ENCODE data around the gene POLR2J3.
"Not testable (repeated sequence)": the region's sequence is repeated elsewhere in the genome, so short reads cannot be mapped to it uniquely, and the experiment has no call there.

Gene POLR2J3

GRCh38 chr7:102572261-102573239 lies at the start of gene POLR2J3:
POLR2J3 (minus strand) TSS chr7:102572583; CDS start chr7:102572521, 62 bp downstream.
- peak; percentile 95 for DNase-seq (ENCODE audit: low read depth)

DNA sequence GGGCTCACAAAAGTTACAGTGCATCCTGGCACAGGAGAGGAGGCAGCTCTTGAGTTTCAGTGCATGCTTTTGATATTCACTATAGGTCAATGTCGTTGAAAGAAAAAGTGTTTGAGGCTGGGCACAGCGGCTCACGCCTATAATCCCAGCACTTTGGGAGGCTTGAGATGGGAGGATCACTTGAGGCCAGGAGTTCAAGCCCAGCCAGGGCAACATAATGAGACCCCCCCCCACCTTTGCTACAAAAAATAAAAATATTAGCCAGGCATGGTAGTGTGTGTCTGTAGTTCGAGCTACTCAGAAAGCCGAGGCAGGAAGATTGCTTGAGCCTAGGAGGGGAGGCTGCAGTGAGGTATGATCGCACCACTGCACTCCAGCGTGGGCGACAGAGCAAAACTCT lies 45.7 kb upstream of the POLR2J3 start:
- not testable (repeated sequence) for DNase-seq (ENCODE audit: low read depth)

- DNase-seq (ENCODE audit: low read depth) = not testable (repeated sequence)
Measured at GRCh38 chr7:102616507-102617125, 44.2 kb upstream of the POLR2J3 start, which contains the start of gene RASA4. RASA4 (minus strand) TSS chr7:102616756; CDS start chr7:102616689, 67 bp downstream.

DNA sequence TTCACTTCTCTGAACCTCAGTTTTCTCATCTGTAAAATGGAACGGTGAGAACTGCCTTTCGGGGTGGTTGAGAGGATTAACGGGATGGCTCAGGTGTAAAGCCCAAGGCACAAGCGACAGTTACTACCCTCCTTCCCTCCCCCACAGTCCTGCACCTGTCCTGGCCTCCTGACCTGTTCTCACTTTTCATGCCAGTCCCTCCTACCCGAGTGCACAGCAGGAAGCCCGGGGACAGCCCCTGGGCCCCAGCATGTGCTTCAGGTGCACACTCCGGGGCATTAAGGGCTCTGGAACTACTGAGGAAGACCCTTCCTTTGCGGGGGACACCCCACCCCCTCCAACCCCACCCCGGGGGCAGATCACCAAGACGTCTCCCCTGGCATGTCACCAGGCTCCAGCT lies 43.5 kb upstream of the POLR2J3 start:
- DNase-seq (ENCODE audit: low read depth) = not testable (repeated sequence)

DNA sequence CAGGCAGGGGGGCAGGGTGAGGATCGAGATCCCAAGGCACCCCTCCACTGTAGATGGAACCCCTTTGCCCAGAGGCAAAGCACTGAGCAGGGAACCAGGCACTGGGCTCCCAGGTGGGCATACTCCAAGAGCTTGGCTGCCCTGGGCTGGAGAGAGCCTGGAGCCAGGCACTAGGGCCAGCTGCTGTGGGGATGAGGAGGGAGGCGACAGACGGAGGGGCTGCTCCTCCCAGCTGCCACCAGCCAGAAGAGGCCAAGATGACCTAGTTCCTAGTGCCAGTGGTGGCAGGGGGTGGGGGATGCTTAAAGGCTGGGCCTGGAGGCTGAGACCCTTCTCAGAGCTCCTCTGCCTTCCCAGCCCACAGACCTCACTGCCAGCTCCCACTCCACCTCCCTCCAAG lies 42.5 kb upstream of the POLR2J3 start:
- not testable (repeated sequence) for DNase-seq (ENCODE audit: low read depth)

DNA sequence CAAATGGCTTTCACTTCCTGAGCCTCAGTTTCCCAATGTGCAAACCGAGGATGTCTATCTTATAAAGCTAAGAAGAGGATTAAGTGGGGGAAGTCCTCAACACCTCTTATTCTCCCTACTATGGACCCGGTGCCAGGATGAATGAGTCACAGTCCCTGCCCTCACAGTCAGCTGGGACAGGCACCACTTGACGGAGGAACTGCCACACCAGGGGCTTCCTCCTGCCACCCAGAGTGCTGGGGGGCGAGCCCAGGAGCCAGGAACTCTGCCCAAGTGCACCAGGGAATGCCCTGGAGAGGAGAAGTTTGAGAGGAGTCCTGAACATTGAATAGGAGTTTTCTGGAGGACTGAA lies 41.9 kb upstream of the POLR2J3 start:
- DNase-seq (ENCODE audit: low read depth) = not testable (repeated sequence)

DNA sequence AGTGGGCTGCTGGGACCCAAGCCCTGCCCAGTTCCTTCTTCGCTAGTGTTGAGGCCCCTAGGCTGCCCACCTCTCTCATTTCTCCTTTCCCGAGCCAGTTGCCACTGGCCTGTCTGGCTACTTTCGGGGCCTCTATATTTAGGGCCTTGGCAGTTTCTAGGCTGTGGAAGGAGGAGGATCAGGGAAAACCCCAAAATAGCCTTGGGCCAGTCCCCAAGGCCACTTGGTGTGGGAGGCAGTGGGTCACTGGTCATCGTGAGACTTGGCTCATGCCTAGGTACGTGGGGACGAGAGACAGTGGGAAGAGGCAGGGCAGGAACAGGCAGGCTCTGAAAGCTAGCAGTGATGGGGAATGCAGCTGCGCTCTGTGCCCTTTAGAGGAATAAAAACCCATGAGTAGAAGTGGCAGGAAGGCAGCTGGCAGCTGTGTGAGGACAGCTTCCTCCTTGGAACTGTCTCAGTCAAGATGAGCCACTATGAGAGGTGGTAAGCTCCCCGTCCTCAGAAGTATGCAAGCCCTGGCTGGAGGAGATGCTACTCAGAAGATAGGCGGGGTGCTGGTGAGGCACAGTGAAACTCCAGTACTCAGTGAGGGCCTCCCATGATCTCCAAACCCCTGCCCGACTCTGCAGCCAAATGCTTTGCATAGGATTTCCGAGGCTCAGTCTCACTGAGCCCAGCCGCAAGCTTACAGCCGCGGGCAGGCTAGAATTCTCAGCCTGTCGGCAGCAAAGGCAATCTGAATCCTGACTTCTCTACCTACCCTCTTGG lies 41.4 kb upstream of the POLR2J3 start:
- not testable (repeated sequence) for DNase-seq (ENCODE audit: low read depth)

- not testable (repeated sequence) for DNase-seq (ENCODE audit: low read depth)
Measured at GRCh38 chr7:102611675-102612325, 39.4 kb upstream of the POLR2J3 start.

- DNase-seq (ENCODE audit: low read depth) = not testable (repeated sequence)
Measured at GRCh38 chr7:102611013-102611674, 38.8 kb upstream of the POLR2J3 start.

GRCh38 chr7:102610441-102610840 lies 38.1 kb upstream of the POLR2J3 start:
- not testable (repeated sequence) for DNase-seq (ENCODE audit: low read depth)

GRCh38 chr7:102609734-102610133 lies 37.4 kb upstream of the POLR2J3 start:
- DNase-seq (ENCODE audit: low read depth) = not testable (repeated sequence)

GRCh38 chr7:102606848-102607247 lies 34.5 kb upstream of the POLR2J3 start:
- not testable (repeated sequence) for DNase-seq (ENCODE audit: low read depth)

- DNase-seq (ENCODE audit: low read depth) = not testable (repeated sequence)
Measured at GRCh38 chr7:102604431-102605145, 32.2 kb upstream of the POLR2J3 start.

- not testable (repeated sequence) for DNase-seq (ENCODE audit: low read depth)
Measured at GRCh38 chr7:102602317-102602716, 29.9 kb upstream of the POLR2J3 start.

GRCh38 chr7:102599699-102600098 lies 27.3 kb upstream of the POLR2J3 start:
- not testable (repeated sequence) for DNase-seq (ENCODE audit: low read depth)

DNA sequence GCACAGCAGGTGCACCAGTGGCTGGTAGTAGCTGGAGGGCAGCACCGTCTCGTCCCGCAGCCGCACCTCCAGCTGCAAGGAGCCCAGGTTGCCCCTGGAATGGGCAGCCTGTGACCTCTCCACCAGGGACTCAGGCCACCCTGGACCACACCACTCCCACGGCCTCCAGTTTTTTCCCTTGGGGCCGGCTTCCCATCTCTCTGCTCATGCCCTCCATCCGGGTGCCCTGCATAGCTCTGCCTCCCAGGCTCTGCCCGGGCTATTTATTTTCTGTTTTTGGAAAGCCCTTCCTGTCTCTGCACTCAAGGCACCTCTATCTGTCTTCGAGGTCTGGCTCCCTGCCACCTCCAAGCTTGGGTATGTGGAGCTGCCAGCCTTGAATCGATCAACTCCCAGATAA lies 23.7 kb upstream of the POLR2J3 start:
- not testable (repeated sequence) for DNase-seq (ENCODE audit: low read depth)

- DNase-seq (ENCODE audit: low read depth) = not testable (repeated sequence)
Measured at GRCh38 chr7:102593637-102594334, 21.4 kb upstream of the POLR2J3 start.

DNA sequence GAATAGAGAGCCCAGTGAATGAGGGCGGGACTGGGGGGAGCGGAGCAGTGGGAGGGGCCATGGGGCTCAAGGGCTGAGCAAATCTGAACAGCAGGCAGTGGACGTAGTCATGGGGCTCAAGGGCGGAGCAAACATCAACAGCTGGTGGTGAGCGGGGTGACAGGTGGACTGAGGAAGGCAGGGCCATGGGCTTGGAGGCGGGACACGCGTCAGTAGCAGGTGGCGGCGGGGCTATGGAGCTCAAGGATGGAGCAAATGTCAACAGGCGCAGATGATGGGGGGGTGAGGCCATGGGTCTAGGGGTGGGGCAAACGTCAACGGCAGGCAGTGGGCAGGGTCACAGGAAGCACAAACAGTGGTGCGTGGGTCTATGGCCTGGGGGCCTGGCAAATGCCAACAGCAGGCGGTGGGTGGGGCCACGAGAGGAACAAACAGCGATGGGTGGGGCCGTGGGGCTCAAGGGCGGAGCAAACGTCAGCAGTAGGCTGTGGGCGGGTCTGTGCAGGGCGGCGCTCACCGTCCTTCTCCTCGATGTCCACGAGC lies 20.2 kb upstream of the POLR2J3 start:
- not testable (repeated sequence) for DNase-seq (ENCODE audit: low read depth)

DNA sequence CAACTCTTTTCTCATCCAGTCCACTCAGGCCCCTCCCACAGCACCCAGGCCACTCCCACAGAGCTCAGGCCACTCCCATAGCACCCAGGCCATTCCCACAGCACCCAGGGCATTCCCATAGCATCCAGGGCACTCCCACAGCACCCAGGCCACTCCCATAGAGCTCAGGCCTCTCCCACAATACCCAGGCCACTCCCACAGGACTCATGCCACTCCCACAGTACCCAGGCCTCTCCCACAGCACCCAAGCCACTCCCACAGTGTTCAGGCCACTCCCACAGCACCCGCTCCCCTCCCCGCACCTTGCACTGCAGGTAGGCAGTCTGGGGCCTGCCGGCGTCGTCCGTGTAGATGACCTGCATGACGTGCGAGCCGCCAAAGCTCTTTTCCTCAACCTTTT lies 17.5 kb upstream of the POLR2J3 start:
- DNase-seq (ENCODE audit: low read depth) = not testable (repeated sequence)

All from activated gamma-delta T cell treated with anti-CD3 and anti-CD28 coated beads, Interleukin-2, amount 50 U/mL, for 16 hours (primary cell).